Measurements from ENCODE around the gene TAF11L9. TPM values are rescaled to one million over a fixed set of nuclear protein-coding genes. Genes with fewer than 3 reads are reported as not detected.
"Not testable (repeated sequence)": the region's sequence is repeated elsewhere in the genome, so short reads cannot be mapped to it uniquely, and the experiment has no call there.

The TAF11L9 gene
- total RNA-seq, result not detected in 2 replicates

DNA sequence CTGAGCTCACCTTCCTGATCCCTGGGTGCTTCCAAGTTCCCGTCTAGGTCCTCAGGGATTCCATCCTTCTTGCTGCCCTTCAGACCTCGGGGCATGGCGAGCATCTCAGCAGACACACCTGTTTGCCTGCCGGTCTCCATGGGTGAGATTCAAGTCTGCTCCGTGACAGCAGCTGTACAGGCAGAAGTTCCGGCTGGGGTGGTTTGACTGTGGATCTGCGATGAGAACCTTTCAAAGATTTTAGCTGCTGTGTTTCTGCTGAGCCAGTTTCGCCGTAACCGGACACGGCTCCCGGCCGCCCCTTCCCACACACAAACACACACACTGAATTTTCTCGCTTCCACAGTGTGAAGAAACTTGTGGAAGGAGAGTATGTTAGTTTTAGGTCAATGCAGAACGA lies at the start of gene TAF11L9:
Gene TAF11L9 (minus strand): TSS at position 140 of the 400 bp plus-strand sequence.
- H3K4me3 Mint-ChIP-seq; H3K27ac Mint-ChIP-seq; intact Hi-C loops (cut with micrococcal nuclease); DNase-seq (ENCODE audit: low spot score); H3K4me1 Mint-ChIP-seq (ENCODE audit: low read depth); H3K36me3 Mint-ChIP-seq (ENCODE audit: low read depth); H3K9me3 Mint-ChIP-seq; H3K27me3 Mint-ChIP-seq (ENCODE audit: insufficient read depth): not testable (repeated sequence)

DNA sequence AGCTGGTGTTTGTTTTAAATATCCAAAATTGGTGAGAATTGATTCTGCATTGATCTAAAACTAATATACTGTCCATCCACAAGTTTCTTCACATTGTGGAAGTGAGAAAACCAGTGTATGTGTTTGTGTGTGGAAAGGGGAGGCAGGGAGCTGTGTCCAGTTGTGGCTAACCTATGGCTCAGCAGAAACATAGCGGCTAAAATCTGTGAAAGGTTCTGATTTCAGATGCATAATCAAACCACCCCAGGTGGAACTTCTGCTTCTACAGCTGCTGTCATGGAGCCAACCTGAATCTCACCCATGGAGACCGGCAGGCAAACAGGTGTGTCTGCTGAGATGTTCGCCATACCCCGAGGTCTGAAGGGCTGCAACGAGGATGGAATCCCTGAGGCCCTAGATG lies 40.0 kb upstream of the TAF11L9 start, which contains the start of gene TAF11L14:
Gene TAF11L14 (plus strand): TSS at position 301 of the 400 bp plus-strand sequence.
- Mint-ChIP-seq H3K36me3 (ENCODE audit: low read depth) (no peaks in the 10 kb centered on the region), H3K4me1 (ENCODE audit: low read depth) (no peaks in the 10 kb centered on the region), H3K9me3 (peaks cover 26% of the 10 kb centered on the region), H3K27ac (no peak within 1 kb of the TSS), H3K27me3 (ENCODE audit: insufficient read depth) (no peaks in the 10 kb centered on the region), H3K4me3 (no peak within 1 kb of the TSS)
- no peak for DNase-seq (ENCODE audit: low spot score)
- intact Hi-C loops (cut with micrococcal nuclease), result no loop called here

DNA sequence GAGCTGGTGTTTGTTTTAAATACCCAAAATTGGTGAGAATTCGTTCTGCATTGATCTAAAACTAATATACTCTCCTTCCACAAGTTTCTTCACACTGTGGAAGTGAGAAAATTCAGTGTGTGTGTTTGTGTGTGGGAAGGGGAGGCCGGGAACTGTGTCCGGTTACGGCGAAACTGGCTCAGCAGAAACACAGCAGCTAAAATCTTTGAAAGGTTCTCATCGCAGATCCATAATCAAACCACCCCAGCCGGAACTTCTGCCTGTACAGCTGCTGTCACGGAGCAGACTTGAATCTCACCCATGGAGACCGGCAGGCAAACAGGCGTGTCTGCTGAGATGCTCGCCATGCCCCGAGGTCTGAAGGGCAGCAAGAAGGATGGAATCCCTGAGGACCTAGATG lies 37.6 kb upstream of the TAF11L9 start, which contains the start of gene TAF11L13:
Gene TAF11L13 (plus strand): TSS at position 301 of the 400 bp plus-strand sequence.
- H3K36me3 Mint-ChIP-seq (ENCODE audit: low read depth); H3K4me3 Mint-ChIP-seq; H3K4me1 Mint-ChIP-seq (ENCODE audit: low read depth); H3K27me3 Mint-ChIP-seq (ENCODE audit: insufficient read depth); DNase-seq (ENCODE audit: low spot score); intact Hi-C loops (cut with micrococcal nuclease); H3K27ac Mint-ChIP-seq: not testable (repeated sequence)
- peaks cover 30% of the 10 kb centered on the region for H3K9me3 Mint-ChIP-seq

DNA sequence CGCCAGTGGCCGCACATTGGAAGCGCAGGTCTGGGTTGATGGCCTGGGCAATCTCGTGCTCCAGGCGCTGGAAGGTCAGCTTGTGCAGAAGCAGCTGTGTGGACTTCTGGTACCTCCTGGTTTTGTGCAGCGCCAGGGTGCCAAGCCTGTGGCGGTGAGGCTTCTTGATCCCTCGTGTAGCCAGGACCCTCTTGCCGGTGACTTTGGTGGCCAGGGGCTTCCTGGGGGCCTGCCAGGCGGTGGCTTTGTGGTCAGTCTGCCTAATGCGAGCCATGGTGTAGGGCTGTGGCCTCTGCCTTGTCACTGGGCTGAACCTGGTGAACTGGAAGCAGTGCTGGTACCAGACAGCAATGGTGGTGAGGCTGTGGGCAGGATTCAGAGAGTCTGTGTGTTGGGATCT lies 31.5 kb upstream of the TAF11L9 start:
- intact Hi-C loops (cut with micrococcal nuclease), result no loop called here
- no peak for DNase-seq (ENCODE audit: low spot score)
- H3K4me1 Mint-ChIP-seq (ENCODE audit: low read depth), result no peaks in the 10 kb centered on the region
- no peaks in the 10 kb centered on the region for H3K36me3 Mint-ChIP-seq (ENCODE audit: low read depth)
- H3K27ac Mint-ChIP-seq, result no peak overlapping the region
- H3K9me3 Mint-ChIP-seq, result peaks cover 23% of the 10 kb centered on the region
- no peak overlapping the region for H3K4me3 Mint-ChIP-seq
- H3K27me3 Mint-ChIP-seq (ENCODE audit: insufficient read depth), result no peaks in the 10 kb centered on the region

DNA sequence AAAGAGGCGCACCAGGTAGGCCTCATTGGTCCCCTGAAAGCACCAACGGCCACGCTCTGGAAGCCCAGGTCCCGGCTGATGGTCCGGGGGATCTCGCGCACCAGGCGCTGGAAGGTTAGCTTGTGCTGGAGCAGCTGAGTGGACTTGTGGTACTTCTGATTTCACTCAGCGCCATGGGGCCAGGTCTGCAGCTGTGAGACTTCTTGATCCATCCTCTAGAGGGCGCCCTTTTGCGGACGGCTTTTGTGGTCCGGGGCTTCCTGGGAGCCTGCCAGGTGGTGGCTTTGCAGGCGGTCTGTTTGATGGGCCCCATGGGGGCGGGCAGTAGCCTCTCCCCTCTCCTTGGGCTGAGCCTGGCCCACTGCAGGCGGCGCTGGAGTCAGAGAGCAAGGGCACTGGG lies 26.4 kb upstream of the TAF11L9 start:
- DNase-seq (ENCODE audit: low spot score), result no peak
- Mint-ChIP-seq H3K4me1 (ENCODE audit: low read depth) (no peaks in the 10 kb centered on the region), H3K9me3 (peaks cover 26% of the 10 kb centered on the region), H3K36me3 (ENCODE audit: low read depth) (no peaks in the 10 kb centered on the region), H3K27ac (no peak overlapping the region), H3K4me3 (no peak overlapping the region), H3K27me3 (ENCODE audit: insufficient read depth) (no peaks in the 10 kb centered on the region)
- intact Hi-C loops (cut with micrococcal nuclease), result no loop called here

DNA sequence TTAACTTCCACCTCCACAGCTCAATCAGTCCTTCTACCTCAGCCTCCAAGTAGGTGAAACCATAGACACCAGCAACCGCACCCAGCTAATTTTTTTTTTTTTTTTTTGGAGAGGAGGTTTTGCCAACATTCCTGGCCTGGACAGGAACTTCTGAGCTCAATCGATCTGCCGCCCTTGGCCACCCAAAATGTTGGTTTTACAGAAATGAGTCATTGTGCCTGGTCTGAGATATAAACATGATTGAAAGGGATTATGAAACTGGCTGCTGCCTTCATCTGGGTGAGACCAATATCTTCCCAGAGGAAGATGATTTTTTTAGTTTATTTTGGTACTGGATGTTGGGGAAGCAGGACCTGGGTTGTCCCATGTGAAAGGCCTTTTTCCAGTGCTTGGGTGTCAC lies 25.2 kb upstream of the TAF11L9 start:
- no peaks in the 10 kb centered on the region for H3K4me1 Mint-ChIP-seq (ENCODE audit: low read depth)
- no peaks in the 10 kb centered on the region for H3K27me3 Mint-ChIP-seq (ENCODE audit: insufficient read depth)
- no peaks in the 10 kb centered on the region for H3K36me3 Mint-ChIP-seq (ENCODE audit: low read depth)
- H3K9me3 Mint-ChIP-seq, result peaks cover 29% of the 10 kb centered on the region
- H3K27ac Mint-ChIP-seq, result no peak overlapping the region
- H3K4me3 Mint-ChIP-seq, result no peak overlapping the region
- intact Hi-C loops (cut with micrococcal nuclease), result no loop called here
- no peak for DNase-seq (ENCODE audit: low spot score)

DNA sequence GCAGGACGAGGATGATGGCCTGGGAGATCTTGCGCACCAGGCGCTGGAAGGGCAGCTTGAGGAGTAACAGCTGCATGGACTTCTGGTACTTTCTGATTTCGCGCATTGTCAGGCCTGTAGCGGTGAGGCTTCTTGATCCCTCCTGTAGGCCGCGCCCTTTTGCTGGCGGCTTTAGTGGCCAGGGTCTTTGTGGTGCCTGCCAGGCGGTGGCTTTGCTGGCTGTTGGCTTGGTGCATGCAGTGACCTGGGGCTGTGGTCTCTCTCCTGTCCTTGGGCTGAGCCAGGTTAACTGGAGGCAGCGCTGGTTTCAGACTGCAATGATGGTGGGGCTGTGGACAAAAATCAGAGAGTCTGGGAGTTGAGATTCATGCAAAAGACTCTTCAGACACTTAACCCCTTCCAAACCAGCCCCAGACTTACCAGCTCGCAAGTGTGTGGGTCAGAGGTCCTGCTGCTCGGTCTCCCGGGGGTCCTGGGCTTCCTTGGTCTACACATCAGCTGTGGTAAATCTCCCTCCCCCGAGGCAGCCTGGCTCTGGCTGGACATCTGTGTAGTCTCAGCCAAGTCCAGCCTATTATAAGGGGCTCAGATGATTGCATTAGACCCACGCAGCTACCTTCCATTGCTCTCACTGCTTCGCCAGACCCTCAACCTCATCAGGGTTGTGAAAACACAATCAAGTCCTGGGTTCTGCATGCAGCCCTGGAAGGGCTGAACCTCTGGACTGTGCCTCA lies 20.8 kb upstream of the TAF11L9 start:
- intact Hi-C loops (cut with micrococcal nuclease), result no loop called here

DNA sequence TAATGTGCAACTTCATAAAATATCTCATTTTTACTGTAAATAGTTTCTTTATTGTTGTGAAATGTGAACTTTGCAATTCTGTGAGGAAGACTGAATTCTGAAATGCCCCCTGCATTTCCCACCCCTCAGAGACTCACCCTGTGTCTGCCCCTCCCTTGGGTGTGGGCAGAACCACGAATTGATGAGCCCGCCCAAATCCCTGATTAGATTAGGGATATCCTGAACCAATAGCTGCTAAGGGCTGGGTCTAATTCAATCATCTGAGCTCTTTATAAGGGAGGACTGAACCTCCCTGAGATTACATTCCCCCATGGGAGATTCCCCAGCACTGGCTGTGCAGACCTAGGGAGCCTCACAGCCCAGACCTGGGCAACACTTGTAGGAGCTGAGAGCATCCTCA lies 15.9 kb upstream of the TAF11L9 start, which contains the start of gene TAF11L12:
Gene TAF11L12 (plus strand): TSS at position 301 of the 400 bp plus-strand sequence.
- peaks cover 24% of the 10 kb centered on the region for H3K9me3 Mint-ChIP-seq
- intact Hi-C loops (cut with micrococcal nuclease); H3K4me1 Mint-ChIP-seq (ENCODE audit: low read depth); H3K36me3 Mint-ChIP-seq (ENCODE audit: low read depth); H3K27me3 Mint-ChIP-seq (ENCODE audit: insufficient read depth); DNase-seq (ENCODE audit: low spot score); H3K4me3 Mint-ChIP-seq; H3K27ac Mint-ChIP-seq: not testable (repeated sequence)

More for the DNA sequence above, 20.8 kb upstream of the TAF11L9 start:
- no peak for DNase-seq (ENCODE audit: low spot score)
- no peaks in the 10 kb centered on the region for H3K4me1 Mint-ChIP-seq (ENCODE audit: low read depth)
- peaks cover 29% of the 10 kb centered on the region for H3K9me3 Mint-ChIP-seq
- no peak overlapping the region for H3K27ac Mint-ChIP-seq
- no peak overlapping the region for H3K4me3 Mint-ChIP-seq
- H3K36me3 Mint-ChIP-seq (ENCODE audit: low read depth), result no peaks in the 10 kb centered on the region
- no peaks in the 10 kb centered on the region for H3K27me3 Mint-ChIP-seq (ENCODE audit: insufficient read depth)

DNA sequence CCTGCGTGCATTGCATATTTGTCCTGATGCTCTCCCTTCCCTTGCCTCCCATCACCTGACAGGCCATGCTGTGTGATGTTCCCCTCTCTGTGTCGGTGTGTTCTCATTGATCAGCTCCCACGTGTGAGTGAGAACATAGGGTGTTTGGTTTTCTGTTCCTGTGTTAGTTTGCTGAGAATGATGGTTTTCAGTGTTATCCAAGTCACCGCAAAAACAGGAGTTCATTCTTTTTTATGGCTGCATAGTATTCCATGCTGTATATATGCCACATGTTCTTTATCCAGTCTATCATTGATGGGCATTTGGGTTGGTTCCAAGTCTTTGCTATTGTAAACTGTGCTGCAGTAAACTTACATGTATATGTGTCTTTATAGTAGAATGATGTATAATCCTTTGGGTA lies 13.3 kb upstream of the TAF11L9 start:
- H3K4me1 Mint-ChIP-seq (ENCODE audit: low read depth); H3K36me3 Mint-ChIP-seq (ENCODE audit: low read depth); H3K27me3 Mint-ChIP-seq (ENCODE audit: insufficient read depth); H3K4me3 Mint-ChIP-seq; H3K27ac Mint-ChIP-seq; DNase-seq (ENCODE audit: low spot score); intact Hi-C loops (cut with micrococcal nuclease): not testable (repeated sequence)
- H3K9me3 Mint-ChIP-seq, result peaks cover 26% of the 10 kb centered on the region

DNA sequence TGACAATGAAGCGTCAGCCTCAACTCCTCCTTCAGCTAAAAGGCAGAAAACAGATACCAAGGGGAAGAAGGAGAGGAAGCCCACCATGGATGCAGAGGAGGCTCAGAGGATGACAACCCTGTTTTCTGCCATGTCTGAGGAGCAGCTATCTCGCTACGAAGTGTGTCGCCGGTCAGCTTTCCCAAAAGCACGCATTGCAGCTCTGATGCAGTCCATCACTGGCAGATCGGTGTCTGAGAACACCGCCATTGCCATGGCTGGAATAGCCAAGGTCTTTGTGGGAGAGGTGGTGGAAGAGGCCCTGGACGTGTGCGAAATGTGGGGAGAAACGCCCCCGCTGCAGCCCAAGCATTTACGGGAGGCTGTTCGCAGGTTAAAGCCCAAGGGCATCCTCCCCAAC lies 10.8 kb upstream of the TAF11L9 start:
- Mint-ChIP-seq H3K27me3 (ENCODE audit: insufficient read depth) (no peaks in the 10 kb centered on the region), H3K4me3 (no peak overlapping the region), H3K36me3 (ENCODE audit: low read depth) (no peaks in the 10 kb centered on the region), H3K9me3 (peaks cover 20% of the 10 kb centered on the region), H3K4me1 (ENCODE audit: low read depth) (no peaks in the 10 kb centered on the region), H3K27ac (no peak overlapping the region)
- no peak for DNase-seq (ENCODE audit: low spot score)
- intact Hi-C loops (cut with micrococcal nuclease), result no loop called here

DNA sequence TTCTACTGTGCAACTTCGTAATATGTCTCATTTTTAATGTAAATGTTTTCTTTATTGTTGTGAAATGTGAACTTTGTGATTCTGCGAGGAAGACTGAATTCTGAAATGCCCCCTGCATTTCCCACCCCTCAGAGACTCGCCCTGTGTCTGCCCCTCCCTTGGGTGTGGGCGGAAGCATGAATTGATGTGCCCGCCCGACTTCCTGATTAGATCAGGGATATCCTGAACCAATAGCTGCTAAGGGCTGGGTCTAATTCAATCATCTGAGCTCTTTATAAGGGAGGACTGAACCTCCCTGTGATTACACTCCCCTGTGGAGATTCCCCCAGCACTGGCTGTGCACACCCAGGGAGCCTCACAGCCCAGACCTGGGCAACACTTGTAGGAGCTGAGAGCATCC lies 9.7 kb upstream of the TAF11L9 start, which contains the start of gene TAF11L11:
Gene TAF11L11 (plus strand): TSS at position 304 of the 400 bp plus-strand sequence.
- H3K9me3 Mint-ChIP-seq, result peaks cover 25% of the 10 kb centered on the region
- H3K27ac Mint-ChIP-seq; DNase-seq (ENCODE audit: low spot score); intact Hi-C loops (cut with micrococcal nuclease); H3K4me3 Mint-ChIP-seq; H3K36me3 Mint-ChIP-seq (ENCODE audit: low read depth); H3K27me3 Mint-ChIP-seq (ENCODE audit: insufficient read depth); H3K4me1 Mint-ChIP-seq (ENCODE audit: low read depth): not testable (repeated sequence)

DNA sequence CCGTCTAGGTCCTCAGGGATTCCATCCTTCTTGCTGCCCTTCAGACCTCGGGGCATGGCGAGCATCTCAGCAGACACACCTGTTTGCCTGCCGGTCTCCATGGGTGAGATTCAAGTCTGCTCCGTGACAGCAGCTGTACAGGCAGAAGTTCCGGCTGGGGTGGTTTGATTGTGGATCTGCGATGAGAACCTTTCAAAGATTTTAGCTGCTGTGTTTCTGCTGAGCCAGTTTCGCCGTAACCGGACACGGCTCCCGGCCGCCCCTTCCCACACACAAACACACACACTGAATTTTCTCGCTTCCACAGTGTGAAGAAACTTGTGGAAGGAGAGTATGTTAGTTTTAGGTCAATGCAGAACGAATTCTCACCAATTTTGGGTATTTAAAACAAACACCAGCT lies 3.5 kb upstream of the TAF11L9 start, which contains the start of gene TAF11L10:
Gene TAF11L10 (minus strand): TSS at position 101 of the 400 bp plus-strand sequence.
- intact Hi-C loops (cut with micrococcal nuclease); H3K4me3 Mint-ChIP-seq; H3K4me1 Mint-ChIP-seq (ENCODE audit: low read depth); DNase-seq (ENCODE audit: low spot score); H3K27me3 Mint-ChIP-seq (ENCODE audit: insufficient read depth); H3K27ac Mint-ChIP-seq; H3K36me3 Mint-ChIP-seq (ENCODE audit: low read depth): not testable (repeated sequence)
- H3K9me3 Mint-ChIP-seq, result peaks cover 12% of the 10 kb centered on the region

DNA sequence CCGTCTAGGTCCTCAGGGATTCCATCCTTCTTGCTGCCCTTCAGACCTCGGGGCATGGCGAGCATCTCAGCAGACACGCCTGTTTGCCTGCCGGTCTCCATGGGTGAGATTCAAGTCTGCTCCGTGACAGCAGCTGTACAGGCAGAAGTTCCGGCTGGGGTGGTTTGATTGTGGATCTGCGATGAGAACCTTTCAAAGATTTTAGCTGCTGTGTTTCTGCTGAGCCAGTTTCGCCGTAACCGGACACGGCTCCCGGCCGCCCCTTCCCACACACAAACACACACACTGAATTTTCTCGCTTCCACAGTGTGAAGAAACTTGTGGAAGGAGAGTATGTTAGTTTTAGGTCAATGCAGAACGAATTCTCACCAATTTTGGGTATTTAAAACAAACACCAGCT lies 3.3 kb downstream of the TAF11L9 start, which contains the start of gene TAF11L8:
Gene TAF11L8 (minus strand): TSS at position 101 of the 400 bp plus-strand sequence.
- intact Hi-C loops (cut with micrococcal nuclease); H3K36me3 Mint-ChIP-seq (ENCODE audit: low read depth); H3K4me3 Mint-ChIP-seq; H3K9me3 Mint-ChIP-seq; H3K27me3 Mint-ChIP-seq (ENCODE audit: insufficient read depth); DNase-seq (ENCODE audit: low spot score); H3K27ac Mint-ChIP-seq; H3K4me1 Mint-ChIP-seq (ENCODE audit: low read depth): not testable (repeated sequence)
